Measurements from ENCODE around the gene MT1HL1.

Gene MT1HL1

DNA sequence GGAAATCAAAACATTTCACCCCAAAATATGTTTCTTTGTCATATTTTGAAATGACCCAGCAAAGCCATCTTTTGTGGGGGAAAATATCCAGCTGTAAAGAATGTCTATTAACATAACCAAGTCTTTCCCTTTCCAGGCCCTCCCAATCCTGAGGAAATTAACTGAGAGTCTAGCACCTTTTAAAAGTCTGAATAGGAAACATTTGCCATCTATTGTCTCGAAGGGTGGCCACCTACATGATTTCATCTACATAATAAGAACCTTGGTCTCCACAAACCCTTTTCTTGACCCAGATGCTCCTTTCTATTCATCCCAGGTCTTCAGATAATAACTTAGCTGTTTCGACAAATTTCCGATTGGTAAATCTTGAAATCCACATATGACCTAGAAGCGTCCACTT lies 5.4 kb upstream of the MT1HL1 start:
- TF ChIP-seq, protein P1, sequence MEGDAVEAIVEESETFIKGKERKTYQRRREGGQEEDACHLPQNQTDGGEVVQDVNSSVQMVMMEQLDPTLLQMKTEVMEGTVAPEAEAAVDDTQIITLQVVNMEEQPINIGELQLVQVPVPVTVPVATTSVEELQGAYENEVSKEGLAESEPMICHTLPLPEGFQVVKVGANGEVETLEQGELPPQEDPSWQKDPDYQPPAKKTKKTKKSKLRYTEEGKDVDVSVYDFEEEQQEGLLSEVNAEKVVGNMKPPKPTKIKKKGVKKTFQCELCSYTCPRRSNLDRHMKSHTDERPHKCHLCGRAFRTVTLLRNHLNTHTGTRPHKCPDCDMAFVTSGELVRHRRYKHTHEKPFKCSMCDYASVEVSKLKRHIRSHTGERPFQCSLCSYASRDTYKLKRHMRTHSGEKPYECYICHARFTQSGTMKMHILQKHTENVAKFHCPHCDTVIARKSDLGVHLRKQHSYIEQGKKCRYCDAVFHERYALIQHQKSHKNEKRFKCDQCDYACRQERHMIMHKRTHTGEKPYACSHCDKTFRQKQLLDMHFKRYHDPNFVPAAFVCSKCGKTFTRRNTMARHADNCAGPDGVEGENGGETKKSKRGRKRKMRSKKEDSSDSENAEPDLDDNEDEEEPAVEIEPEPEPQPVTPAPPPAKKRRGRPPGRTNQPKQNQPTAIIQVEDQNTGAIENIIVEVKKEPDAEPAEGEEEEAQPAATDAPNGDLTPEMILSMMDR (IDR thresholded peaks at IDR 0.05) = no peak
- Histone ChIP-seq H3K36me3 (no peaks in the 10 kb centered on the region), H3K9me3 (no peaks in the 10 kb centered on the region), H3K4me3 (no peak overlapping the region), H3K27me3 (no peaks in the 10 kb centered on the region), H3K4me1 (peaks cover 0 to 42% (median 18%) of the 10 kb centered on the region in 4 donors), H3K27ac (peak overlapping the region; percentile 91 to 92)
- intact Hi-C loops (cut with DNase I; ENCODE audit: low total_unique reads) = no loop called here
- DNase-seq = no peak

DNA sequence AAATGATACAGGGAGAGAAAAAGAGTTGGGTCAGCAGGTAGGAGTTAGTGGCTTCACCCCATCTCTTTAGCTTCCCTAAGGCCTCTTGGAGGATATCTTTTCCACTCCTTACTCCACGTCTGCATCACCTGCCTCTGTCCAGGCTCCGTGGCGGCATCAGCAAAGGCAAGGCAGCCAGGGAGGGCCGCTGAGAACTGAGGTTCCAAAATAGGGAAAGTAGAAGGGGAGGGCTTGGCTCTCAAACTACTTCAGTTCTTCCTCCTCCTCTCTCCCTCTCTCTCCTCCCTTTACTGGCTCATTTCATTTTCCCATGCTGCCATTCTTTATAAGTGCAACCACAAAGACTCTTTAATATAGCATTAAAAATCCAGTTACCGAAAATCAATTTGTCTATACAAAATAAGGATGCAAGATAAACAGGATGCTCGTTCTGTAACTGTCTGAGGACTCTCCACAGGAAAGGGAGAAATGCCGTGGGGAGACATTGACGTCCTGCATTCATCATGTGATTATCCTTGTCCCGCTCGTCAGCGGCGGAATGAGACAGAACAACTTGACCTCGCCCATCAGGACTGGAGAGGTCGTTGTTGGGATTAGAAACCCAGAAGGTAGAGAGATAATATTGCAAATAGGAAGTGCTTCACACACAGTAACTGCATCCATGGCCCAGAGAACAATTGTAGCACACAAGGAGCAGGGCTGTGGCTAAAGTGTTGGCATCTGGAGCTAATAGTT lies 3.1 kb upstream of the MT1HL1 start:
- DNase-seq = no peak

DNA sequence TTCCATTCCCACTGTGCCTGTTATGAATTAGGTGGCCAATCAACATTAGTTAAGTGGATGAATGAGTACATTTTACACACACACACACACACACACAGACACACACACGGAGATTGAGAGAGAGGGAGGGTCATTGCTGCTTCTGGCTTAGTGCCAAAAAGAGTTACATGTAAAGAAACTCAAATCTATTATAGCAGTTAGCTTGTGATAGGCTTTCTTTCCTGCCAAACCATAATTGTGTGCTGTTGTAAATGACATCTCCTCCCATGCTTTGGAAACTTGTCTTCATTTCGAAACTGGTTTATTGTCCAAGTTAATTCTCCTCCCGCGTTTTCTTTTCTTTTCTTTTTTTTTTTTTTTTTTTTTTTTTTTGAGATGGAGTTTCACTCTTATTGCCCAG lies 1.4 kb upstream of the MT1HL1 start:
- no peaks in the 10 kb centered on the region for H3K36me3 ChIP-seq
- H3K4me3 ChIP-seq = no peak overlapping the region
- no peaks in the 10 kb centered on the region for H3K9me3 ChIP-seq
- TF ChIP-seq, protein P1 (IDR thresholded peaks at IDR 0.05) = no peak
- H3K27ac ChIP-seq = no peak overlapping the region
- H3K27me3 ChIP-seq = no peaks in the 10 kb centered on the region
- no peak for DNase-seq
- intact Hi-C loops (cut with DNase I; ENCODE audit: low total_unique reads) = no loop called here
- H3K4me1 ChIP-seq = peaks cover 0 to 9% (median under 1%) of the 10 kb centered on the region in 4 donors

More for the DNA sequence above, 3.1 kb upstream of the MT1HL1 start:
- Histone ChIP-seq H3K4me3 (no peak overlapping the region), H3K9me3 (no peaks in the 10 kb centered on the region), H3K27ac (peak overlapping the region in 1 of 2 donors; percentile 10), H3K36me3 (no peaks in the 10 kb centered on the region), H3K4me1 (peaks cover 0 to 24% (median 11%) of the 10 kb centered on the region in 4 donors), H3K27me3 (no peaks in the 10 kb centered on the region)
- intact Hi-C loops (cut with DNase I; ENCODE audit: low total_unique reads) = no loop called here
- TF ChIP-seq, protein P1 (IDR thresholded peaks at IDR 0.05) = no peak

DNA sequence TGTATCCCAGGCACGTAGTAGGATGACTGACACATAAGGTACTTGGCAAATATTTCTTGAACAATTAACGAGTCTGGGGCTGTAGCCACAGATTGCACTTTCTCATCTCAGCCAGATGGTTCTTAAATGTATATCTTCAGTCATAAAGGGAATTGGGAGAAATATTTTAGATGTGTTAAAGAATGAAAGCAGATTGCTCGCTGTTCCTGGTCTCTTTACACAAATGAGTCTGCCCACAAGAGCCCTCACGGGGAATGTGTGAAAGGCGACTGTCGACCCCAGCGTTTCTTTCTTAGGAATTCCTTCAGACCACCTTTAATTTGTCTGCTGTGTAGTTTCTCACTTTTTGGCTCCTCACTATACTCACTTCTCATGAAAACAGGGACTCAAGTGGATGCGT lies 725 bp downstream of the MT1HL1 start:
- intact Hi-C loops (cut with DNase I; ENCODE audit: low total_unique reads) = no loop called here
- Histone ChIP-seq H3K9me3 (no peaks in the 10 kb centered on the region), H3K27me3 (no peaks in the 10 kb centered on the region), H3K4me3 (no peak overlapping the region), H3K27ac (no peak overlapping the region), H3K4me1 (no peaks in the 10 kb centered on the region), H3K36me3 (no peaks in the 10 kb centered on the region)
- TF ChIP-seq, protein P1 (IDR thresholded peaks at IDR 0.05) = no peak
- DNase-seq = no peak

DNA sequence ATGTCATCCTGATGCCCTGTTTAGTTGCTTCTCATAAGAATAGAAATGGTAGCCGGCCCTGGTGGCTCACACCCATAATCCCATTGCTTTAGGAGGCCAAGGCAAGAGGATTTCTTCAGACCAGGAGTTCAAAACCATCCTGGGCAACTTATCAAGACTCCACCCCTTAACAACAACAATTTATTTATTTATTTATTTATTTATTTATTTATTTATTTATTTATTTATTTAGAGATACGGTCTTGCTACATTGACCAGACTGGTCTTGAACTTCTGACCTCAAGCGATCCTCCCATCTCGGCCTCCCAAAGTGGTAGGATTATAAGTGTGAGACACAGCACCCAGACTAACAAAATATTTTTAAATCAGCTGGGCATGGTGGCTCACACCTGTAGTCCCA lies 4.0 kb downstream of the MT1HL1 start:
- H3K4me1 ChIP-seq = no peaks in the 10 kb centered on the region
- H3K27me3 ChIP-seq = no peaks in the 10 kb centered on the region
- H3K4me3 ChIP-seq = no peak overlapping the region
- TF ChIP-seq, protein P1 (IDR thresholded peaks at IDR 0.05) = no peak
- H3K36me3 ChIP-seq = no peaks in the 10 kb centered on the region
- H3K9me3 ChIP-seq = no peaks in the 10 kb centered on the region
- intact Hi-C loops (cut with DNase I; ENCODE audit: low total_unique reads) = no loop called here
- no peak overlapping the region for H3K27ac ChIP-seq
- DNase-seq = no peak
